GM10266 (cell line): ENCODE data around the gene APP.

Experiments used
- DNase-seq: peaks from one replicate; pipeline ENCODE4 v3.0.0; 2012; ENCODE audit errors: extremely low spot score
- TF ChIP-seq, protein P1 (sequence below): IDR thresholded peaks from 2 replicates; pipeline ENCODE4 v1.5.1; 2012; ENCODE audit warnings: mild to moderate bottlenecking, low read depth; ENCODE audit not compliant: control insufficient read depth, insufficient read depth; ENCODE audit errors: missing control alignments

The APP gene

GRCh38 chr21:26127918-26128317 lies 42.7 kb downstream of the APP start:
- DNase-seq, result no peak
- TF ChIP-seq, protein P1, sequence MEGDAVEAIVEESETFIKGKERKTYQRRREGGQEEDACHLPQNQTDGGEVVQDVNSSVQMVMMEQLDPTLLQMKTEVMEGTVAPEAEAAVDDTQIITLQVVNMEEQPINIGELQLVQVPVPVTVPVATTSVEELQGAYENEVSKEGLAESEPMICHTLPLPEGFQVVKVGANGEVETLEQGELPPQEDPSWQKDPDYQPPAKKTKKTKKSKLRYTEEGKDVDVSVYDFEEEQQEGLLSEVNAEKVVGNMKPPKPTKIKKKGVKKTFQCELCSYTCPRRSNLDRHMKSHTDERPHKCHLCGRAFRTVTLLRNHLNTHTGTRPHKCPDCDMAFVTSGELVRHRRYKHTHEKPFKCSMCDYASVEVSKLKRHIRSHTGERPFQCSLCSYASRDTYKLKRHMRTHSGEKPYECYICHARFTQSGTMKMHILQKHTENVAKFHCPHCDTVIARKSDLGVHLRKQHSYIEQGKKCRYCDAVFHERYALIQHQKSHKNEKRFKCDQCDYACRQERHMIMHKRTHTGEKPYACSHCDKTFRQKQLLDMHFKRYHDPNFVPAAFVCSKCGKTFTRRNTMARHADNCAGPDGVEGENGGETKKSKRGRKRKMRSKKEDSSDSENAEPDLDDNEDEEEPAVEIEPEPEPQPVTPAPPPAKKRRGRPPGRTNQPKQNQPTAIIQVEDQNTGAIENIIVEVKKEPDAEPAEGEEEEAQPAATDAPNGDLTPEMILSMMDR, result no peak

GRCh38 chr21:26127073-26127814 lies 43.3 kb downstream of the APP start:
- TF ChIP-seq, protein P1, result no peak
- no peak for DNase-seq

DNA sequence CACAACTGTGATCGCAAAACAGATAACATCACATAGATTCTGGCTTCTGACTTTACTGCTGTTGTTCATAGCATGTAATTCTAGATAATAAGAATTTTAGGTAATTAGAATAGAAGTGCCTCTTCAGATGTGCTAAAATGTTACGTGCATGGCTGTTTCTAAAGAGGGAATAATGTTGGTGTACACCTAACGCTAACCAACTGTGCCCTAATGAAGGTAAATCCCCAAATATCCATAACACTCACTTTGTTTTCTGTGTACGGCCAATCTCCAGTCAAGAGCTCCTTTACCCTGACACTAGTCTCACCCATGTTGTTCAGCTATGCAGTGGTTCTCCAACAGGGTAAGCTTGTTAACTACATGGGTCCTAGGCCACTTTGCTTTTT lies 44.4 kb downstream of the APP start:
- no peak for DNase-seq
- TF ChIP-seq, protein P1, result no peak

- no peak for DNase-seq
- TF ChIP-seq, protein P1, result no peak
Measured at GRCh38 chr21:26125433-26126167, 45.0 kb downstream of the APP start.

DNA sequence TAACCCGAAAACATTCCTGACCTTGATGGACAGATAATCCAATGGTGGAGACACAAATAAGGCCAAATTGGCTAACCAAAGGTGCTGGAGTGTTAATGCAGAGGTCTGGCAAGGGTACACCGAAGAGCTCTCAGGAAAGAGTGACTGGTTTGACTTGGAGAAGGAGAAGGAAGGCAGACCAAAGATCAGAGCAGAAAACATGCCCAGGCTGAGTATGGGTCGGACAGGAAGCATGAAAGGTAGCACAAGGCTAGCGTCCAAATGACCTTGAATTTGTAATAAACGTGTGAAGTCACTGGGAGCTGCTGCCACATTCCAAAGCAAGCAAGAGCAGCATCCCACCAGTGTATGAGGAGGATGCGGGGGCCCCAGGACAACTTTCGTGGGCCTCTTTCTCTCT lies 45.7 kb downstream of the APP start:
- TF ChIP-seq, protein P1, result no peak
- DNase-seq, result no peak

DNA sequence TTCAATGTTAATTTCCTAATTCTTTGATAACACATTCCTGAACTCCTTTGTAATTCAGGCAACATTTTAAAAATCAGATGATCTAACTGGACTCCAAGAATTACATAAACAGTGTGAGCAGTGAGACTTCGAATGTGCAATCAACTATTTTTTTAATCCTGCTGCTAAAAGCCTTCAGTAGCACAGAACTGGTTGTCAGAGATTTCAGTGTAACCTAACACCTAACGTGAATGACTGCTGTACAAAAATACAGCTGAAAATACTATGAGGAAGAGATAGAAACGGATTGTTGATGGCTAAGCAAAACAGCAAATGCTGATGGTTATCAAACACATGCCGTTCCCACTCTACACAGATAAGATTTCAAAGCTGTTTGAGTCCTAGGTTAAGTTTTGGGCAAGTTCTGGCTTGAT lies 46.1 kb downstream of the APP start:
- TF ChIP-seq, protein P1, result no peak
- no peak for DNase-seq

DNA sequence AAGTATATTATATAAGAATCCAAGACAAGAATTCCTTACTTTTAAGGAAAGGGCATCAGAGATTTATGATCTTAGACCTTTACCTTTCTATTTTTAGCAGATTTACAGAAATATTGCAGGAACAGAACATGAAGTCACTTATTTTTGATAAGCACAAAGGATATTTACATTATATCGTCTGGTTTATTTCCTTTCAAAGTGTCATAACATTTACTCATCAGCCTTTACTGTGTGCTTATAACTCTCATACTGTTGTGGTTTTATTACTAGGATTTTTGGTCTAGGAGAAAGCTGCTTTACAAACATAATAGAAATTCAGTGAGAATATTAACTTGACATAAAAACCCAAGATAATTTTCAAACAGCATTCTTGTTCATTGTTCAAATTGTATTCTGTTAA lies 47.6 kb downstream of the APP start:
- TF ChIP-seq, protein P1, result no peak
- no peak for DNase-seq
